Measurements from ENCODE around the gene CFAP52.
"Not testable (repeated sequence)": the region's sequence is repeated elsewhere in the genome, so short reads cannot be mapped to it uniquely, and the experiment has no call there.

CFAP52 gene

DNA sequence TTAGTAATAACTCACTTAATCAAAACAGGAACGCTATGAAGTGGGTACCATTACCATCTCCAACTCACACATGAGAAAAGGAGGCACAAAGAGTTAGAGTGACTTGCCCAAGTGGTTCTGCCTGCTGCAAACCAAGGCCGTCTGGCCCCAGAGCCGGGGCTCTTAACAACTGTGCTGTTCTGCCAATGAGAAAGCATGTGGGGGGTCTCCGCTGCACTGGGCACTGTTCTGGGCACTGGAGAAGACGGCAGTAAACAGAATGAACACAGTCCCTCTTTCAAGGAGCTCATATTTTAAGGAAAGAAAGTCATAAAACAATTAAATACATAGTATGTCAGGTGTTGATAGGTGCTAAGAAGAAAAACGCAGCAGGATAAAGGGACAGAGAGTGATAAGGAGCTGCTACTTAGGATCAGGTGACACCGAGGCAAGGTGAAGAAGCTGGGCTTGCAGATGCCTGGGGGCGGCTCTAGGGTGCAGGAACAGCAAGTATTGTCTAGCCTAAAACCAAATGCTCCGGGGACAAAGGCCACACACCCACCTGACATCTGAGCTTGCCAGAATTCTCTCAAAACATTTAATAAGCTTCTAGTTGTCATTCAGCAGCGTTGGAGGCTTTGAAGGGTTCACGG, 7.4 kb upstream of the CFAP52 start:
- DNase-seq (ENCODE audit: low read depth), result no peak

DNA sequence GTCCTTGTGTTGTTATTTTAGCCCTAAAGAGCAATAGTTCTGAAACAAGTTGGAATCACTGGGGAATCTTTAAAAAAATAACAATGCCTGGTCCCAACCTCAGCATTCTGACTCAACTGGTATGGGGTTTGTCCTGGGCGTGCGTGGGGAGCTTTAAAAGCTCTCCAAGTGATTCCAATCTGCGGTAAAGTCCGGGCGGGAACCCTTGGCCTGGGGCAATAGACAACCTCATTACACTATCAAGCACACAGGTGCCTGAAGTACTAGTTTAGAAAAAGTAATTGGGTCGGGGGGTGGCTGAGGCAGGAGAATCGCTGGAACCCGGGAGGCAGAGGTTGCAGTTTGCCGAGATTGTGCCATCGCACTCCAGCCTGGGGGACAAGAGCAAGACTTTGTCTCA, 5.2 kb upstream of the CFAP52 start:
- no peak for DNase-seq (ENCODE audit: low read depth)

- DNase-seq (ENCODE audit: low read depth), result peak; percentile 75
Measured at GRCh38 chr17:9575381-9576101, 901 bp upstream of the CFAP52 start, which contains the start of gene STX8. TSS of gene STX8 (minus strand) at chr17:9575820. CDS start at chr17:9575808, 12 bp downstream.

- no peak for DNase-seq (ENCODE audit: low read depth)
Measured at GRCh38 chr17:9577373-9577709, 899 bp downstream of the CFAP52 start.

- no peak for DNase-seq (ENCODE audit: low read depth)
Measured at GRCh38 chr17:9587969-9588656, 11.7 kb downstream of the CFAP52 start.

GRCh38 chr17:9594065-9594464, 17.6 kb downstream of the CFAP52 start:
- no peak for DNase-seq (ENCODE audit: low read depth)

DNA sequence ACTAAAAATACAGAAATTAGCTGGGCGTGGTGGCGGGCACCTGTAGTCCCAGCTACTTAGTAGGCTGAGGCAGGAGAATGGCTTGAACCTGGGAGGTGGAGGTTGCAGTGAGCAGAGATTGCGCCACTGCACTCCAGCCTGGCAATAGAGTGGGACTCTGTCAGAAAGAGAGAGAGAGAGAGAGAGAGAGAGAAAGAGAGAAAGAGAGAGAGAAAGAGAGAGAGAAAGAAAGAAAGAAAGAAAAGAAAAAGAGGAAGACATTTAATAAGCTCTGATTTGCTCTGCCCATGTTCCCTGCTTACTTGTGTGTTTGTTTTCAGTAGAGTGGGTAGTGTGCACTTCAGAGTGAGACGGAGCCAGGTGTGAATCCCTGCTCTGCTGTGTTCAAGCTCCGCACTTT, 21.2 kb downstream of the CFAP52 start:
- DNase-seq (ENCODE audit: low read depth), result not testable (repeated sequence)

DNA sequence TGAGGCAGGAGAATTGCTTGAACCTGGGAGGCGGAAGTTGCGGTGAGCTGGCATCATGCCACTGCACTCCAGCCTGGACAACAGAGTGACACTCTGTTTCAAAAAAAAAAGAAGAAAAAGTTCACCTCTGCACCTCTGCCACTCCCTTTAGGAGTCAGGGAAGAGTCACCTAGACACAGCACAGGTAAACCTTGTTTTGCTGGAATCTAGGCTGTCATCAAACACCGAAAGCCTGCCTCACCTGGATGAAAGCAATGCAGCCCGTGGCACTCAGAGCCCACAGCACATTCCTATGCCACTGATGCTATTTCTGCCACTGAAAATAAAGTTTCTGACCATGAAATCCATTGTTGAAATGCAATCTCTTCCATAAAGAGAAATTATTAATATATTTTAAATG, 22.2 kb downstream of the CFAP52 start:
- DNase-seq (ENCODE audit: low read depth), result no peak

DNA sequence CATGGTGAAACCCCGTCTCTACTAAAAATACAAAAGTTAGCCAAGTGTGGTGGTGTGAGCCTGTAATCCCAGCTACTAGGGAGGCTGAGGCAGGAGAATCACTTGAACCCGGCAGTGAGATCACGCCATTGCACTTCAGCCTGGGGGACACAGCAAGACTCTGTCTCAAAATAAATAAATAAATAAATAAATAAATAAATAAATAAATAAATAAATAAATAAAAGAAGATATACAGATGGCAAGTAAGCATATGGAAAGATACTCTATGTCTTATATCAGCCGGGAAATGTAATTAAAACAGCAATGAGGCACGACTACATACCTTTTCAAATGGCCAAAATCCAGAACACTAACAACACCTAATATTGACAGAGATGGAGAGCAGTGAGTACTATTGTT, 28.1 kb downstream of the CFAP52 start:
- not testable (repeated sequence) for DNase-seq (ENCODE audit: low read depth)

DNA sequence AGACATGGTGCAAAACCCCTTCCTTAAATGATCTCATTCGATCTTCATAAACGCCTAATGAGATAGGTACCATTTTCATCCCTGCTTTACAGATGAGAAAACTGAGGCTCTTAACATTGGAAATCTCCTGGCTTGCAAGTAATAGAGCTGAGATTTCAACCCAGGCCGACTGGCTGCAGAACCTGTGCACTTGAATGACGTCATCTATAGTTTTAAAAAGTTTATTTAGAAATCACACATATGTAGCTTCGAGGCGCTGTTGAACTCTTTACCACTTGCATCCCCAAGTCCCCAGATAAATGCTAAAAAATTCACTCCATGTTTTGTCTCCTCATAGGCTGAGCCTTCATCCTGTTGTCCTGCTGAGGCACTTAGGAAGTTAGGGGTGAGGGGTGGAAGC, 30.0 kb downstream of the CFAP52 start:
- no peak for DNase-seq (ENCODE audit: low read depth)

DNA sequence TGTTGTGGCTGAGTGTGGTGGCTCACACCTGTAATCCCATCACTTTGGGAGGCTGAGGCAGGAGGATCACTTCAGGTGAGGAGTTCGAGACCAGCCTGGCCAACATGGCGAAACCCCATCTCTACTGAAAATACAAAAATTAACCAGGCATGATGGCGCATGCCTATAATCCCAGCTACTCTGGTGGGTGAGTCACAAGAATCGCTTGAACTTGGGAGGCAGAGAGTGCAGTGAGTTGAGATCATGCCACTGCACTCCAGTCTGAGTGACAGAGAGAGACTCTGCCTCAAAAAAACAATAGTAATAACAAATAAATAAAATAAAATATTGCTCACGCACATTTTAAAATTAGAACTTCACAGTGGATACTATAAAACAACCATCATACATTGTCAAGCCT, 30.6 kb downstream of the CFAP52 start:
- not testable (repeated sequence) for DNase-seq (ENCODE audit: low read depth)

DNA sequence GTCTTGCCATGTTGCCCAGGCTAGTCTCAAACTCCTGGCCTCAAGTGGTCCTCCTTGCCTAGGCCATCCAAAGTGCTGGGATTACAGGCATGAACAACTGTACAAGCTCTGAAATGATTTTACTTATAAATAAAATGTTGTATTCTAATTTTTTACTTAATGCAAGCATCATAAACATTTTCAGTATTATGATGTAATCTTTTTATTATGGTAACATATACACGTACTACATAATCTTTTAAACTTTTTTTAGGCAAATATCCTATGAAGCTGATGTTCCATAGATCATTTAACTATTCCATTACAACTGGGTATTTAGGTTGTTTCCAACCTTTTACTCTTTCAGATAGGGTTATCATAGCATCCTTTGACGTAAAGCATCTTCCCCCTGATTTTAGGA, 35.1 kb downstream of the CFAP52 start:
- DNase-seq (ENCODE audit: low read depth), result no peak

DNA sequence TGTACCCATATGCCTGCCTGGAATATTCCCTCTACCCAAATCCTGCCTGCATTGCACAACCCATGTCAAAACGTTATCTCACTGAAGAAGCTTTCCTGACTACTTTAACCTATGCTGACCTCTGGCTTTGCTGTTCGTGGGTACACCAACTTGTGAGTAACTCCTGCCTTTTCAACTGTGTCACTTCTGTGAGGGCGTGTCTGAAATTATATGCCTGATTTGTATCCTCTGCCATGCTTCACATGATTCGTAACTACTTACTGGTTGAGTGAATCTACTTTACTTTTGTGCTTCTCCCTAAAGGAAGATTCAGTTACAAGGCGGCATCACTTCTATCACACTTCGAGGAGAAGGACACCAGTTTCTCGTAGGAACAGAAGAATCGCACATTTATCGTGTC, 35.6 kb downstream of the CFAP52 start:
- no peak for DNase-seq (ENCODE audit: low read depth)

DNA sequence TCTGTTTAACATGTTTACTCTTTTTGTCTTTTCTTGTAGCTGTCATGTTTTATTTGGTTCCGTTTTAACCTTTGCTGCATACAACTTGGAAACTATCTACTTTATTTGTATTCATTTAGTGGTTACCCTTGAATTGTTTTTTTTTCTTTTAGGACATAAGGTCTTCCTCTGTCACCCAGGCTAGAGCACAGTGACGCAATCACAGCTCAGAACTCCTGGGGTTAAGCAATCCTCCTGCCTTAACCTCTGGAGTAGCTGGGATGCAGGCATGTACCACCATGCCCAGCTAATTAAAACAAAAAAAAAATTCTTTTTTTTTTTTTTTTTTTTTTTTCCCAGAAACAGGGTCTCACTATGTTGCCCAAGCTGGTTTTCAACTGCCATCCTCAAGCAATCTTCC, 39.0 kb downstream of the CFAP52 start:
- no peak for DNase-seq (ENCODE audit: low read depth)

GRCh38 chr17:9622961-9623360, 46.5 kb downstream of the CFAP52 start:
- no peak for DNase-seq (ENCODE audit: low read depth)

- no peak for DNase-seq (ENCODE audit: low read depth)
Measured at GRCh38 chr17:9628509-9628908, 52.1 kb downstream of the CFAP52 start.

DNA sequence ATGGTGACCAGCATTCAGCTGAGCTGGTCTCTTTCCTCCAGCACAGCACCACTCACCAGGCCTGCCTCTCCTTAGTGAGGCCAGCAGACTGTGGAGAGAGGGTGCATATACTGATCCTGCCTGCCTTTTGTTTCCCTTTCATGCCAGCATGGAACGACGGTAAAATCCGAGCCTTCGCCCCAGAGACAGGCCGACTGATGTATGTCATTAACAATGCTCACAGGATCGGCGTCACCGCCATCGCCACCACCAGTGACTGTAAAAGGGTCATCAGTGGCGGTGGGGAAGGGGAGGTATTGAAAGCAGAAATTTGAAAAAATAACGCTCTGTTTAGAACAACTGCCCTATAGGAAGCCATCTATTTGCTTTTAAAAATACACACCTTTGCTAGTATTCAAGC, 56.3 kb downstream of the CFAP52 start:
- DNase-seq (ENCODE audit: low read depth), result no peak

DNA sequence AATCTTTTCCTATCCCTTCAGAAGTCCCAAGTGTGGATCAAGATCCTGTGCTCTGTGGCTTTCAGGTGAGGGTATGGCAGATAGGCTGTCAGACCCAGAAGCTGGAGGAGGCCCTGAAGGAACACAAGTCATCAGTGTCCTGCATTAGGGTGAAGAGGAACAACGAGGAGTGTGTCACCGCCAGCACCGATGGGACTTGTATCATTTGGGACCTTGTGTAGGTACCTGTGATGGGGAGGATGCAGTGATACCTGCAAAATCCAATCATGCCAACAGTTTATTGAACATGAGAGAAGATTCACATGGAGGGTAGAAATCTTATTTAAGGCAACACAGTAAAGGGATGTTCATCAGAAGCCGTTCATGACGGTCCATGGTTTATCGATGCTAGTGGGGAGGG, 58.9 kb downstream of the CFAP52 start:
- DNase-seq (ENCODE audit: low read depth), result no peak

DNA sequence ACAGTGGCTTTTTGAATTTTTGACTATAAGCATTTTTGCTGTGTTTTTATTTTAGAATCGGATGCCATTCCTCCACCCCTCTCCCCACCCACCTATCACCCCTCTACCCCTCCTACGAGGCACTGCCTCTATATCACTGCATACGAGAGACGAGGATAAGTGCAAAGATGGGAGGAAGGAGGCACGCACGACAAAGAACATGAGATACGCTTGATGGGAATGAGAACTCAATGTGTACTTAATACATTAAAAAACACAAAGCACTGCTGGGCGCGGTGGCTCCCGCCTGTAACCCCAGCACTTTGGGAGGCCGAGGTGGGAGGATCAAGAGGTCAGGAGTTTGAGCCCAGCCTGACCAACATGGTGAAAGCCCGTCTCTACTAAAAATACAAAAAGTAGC, 60.1 kb downstream of the CFAP52 start:
- no peak for DNase-seq (ENCODE audit: low read depth)

DNA sequence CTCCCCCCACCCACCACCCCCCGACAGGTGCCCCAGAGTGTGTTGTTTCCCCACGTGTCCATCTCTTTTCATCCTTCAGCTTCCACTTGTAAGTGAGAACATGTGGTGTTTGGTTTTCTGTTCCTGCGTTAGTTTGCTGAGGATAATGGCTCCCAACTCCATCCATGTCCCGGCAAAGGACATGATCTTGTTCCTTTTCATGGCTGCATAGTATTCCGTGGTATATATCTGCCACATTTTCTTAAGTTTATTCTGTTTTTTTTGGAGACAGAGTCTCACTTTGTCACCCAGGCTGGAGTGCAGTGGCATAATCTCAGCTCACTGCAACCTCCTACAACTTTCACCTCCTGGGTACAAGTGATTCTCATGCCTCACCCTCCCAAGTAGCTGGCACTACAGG, 63.9 kb downstream of the CFAP52 start:
- not testable (repeated sequence) for DNase-seq (ENCODE audit: low read depth)

DNA sequence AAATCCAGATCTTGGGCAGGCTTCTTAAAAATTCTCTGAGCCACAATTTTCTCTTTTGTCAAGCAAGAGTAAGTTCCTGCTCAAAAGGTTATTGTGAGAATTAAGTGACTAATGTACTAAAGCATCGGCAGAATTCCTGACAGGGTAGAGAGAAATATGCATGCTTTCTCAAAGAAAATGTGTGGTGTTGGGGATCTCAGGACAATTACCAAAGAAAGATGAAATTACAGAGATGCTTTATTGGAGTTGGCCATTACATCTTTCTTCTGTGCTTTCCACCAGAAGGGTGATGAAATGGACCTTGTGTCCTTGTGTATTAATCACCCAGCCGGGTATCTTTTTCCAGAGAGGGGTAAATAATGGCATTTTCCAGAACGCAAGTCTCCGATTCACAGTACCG, 67.2 kb downstream of the CFAP52 start:
- DNase-seq (ENCODE audit: low read depth), result no peak

GRCh38 chr17:9644910-9645751, 68.7 kb downstream of the CFAP52 start, which contains the start of gene USP43:
TSS of gene USP43 (plus strand) at chr17:9645517. CDS start at chr17:9645633, 116 bp downstream.
- no peak for DNase-seq (ENCODE audit: low read depth)

Data from activated T-cell treated with anti-CD3 and anti-CD28 coated beads for 24 hours (primary cell).